Keratinocyte (primary cell): ENCODE measurements around the gene AHRR. TPM values are rescaled to one million over a fixed set of nuclear protein-coding genes. Genes with fewer than 3 reads are reported as not detected.

Experiments
- DNase-seq: peaks from one replicate; pipeline ENCODE4 v3.0.0-alpha.2; 2011; ENCODE audit warnings: low read depth, missing footprints, low spot score
- FAIRE-seq: peaks from 2 replicates; lab custom pipeline; 2011; peaks lifted over from hg19 to GRCh38; lab: Jason Lieb, UNC
- H2AFZ ChIP-seq: 2 replicates; pipeline ENCODE4 v1.6.0; 2012; ENCODE audit warnings: low read length, control low read depth, inconsistent platforms; ENCODE audit not compliant: control insufficient read depth
- H3K27ac ChIP-seq: 2 replicates; pipeline ENCODE4 v1.5.1; 2011; ENCODE audit warnings: low read length; ENCODE audit not compliant: control insufficient read depth, insufficient read depth
- H3K27me3 ChIP-seq: 3 replicates; pipeline ENCODE4 v1.6.0; 2011; ENCODE audit warnings: low read length; ENCODE audit not compliant: control insufficient read depth, insufficient read depth; ENCODE audit errors: extremely low read depth
- H3K36me3 ChIP-seq, 2 experiments: 2 replicates in 1 of 2; 3 replicates in 1 of 2; pipeline ENCODE4 v1.5.1; 2011; ENCODE audit warnings: low read length in 2 of 2, mild to moderate bottlenecking in 1 of 2; ENCODE audit not compliant: control insufficient read depth in 2 of 2, insufficient read depth in 2 of 2; ENCODE audit errors: extremely low read depth in 1 of 2
- H3K4me1 ChIP-seq: 3 replicates; pipeline ENCODE4 v1.5.1; 2011; ENCODE audit warnings: low read length; ENCODE audit not compliant: control insufficient read depth, insufficient read depth; ENCODE audit errors: extremely low read depth
- H3K4me2 ChIP-seq: 3 replicates; pipeline ENCODE4 v1.6.0; 2011; ENCODE audit warnings: low read depth, low read length; ENCODE audit not compliant: control insufficient read depth, insufficient read depth; ENCODE audit errors: extremely low read depth
- H3K4me3 ChIP-seq, 3 experiments: fragments of 200-600 bp in 1 of 3; sonication (generic) in 1 of 3; 2 replicates in 2 of 3; 3 replicates in 1 of 3; pipeline ENCODE4 v1.5.1; 2011 to 2016; ENCODE audit warnings: low read length in 3 of 3, mild to moderate bottlenecking in 3 of 3, control low read depth in 2 of 3, inconsistent platforms in 1 of 3, low read depth in 1 of 3, mixed read lengths in 1 of 3, mixed run types in 1 of 3, moderate library complexity in 1 of 3; ENCODE audit not compliant: control insufficient read depth in 2 of 3, insufficient read depth in 2 of 3; ENCODE audit errors: extremely low read depth in 1 of 3
- H3K79me2 ChIP-seq: 2 replicates; pipeline ENCODE4 v1.6.0; 2012; ENCODE audit warnings: low read length; ENCODE audit not compliant: control insufficient read depth, insufficient read depth
- H3K9ac ChIP-seq: 3 replicates; pipeline ENCODE4 v1.6.0; 2011; ENCODE audit warnings: low read length; ENCODE audit not compliant: control insufficient read depth, insufficient read depth; ENCODE audit errors: extremely low read depth
- H3K9me1 ChIP-seq: 3 replicates; pipeline ENCODE4 v1.6.0; 2011; ENCODE audit warnings: low read length; ENCODE audit not compliant: control insufficient read depth, insufficient read depth; ENCODE audit errors: extremely low read depth
- H3K9me3 ChIP-seq: 2 replicates; pipeline ENCODE4 v1.5.1; 2012; ENCODE audit warnings: low read depth, low read length; ENCODE audit not compliant: control insufficient read depth
- H4K20me1 ChIP-seq: 3 replicates; pipeline ENCODE4 v1.6.0; 2011; ENCODE audit warnings: low read length; ENCODE audit not compliant: control insufficient read depth, insufficient read depth; ENCODE audit errors: extremely low read depth
- CTCF ChIP-seq, 3 experiments: IDR thresholded peaks in 1 of 3; conservative IDR thresholded peaks in 1 of 3; optimal IDR thresholded peaks in 1 of 3; 2 replicates in 2 of 3; 3 replicates in 1 of 3; pipeline versions ENCODE3 to v1.5.1; 2011; ENCODE audit warnings: low read length in 3 of 3, mild to moderate bottlenecking in 3 of 3, moderate library complexity in 2 of 3, control low read depth in 1 of 3, inconsistent platforms in 1 of 3; ENCODE audit not compliant: insufficient read depth in 2 of 3; ENCODE audit errors: extremely low read depth in 1 of 3
- EZH2 ChIP-seq: IDR thresholded peaks from one replicate; pipeline ENCODE4 v1.6.1; 2012; ENCODE audit warnings: inconsistent platforms, mild to moderate bottlenecking, low read length, moderate library complexity
- dilution Hi-C: fragments of 300-500 bp; cut with MboI; formaldehyde crosslinking; loops from one replicate; pipeline ENCODE4 v1.7.0; 2020; ENCODE audit warnings: low sequenced_read_pairs; ENCODE audit not compliant: extremely low pct_ligation_motif_present
- polyA plus RNA-seq, 5 experiments: library from polyadenylated mRNA; depleted of rRNA in 3 of 5; stranded (reverse) in 3 of 5; stranded (forward) in 1 of 5; unstranded in 1 of 5; fragments of >200 nt; gene quantifications; 1 replicate in 1 of 5; 2 replicates in 3 of 5; 3 replicates in 1 of 5; pipeline versions ENCODE4 v1.2.1 to v1.2.3, GENCODE V29; 2011 to 2012; ENCODE audit warnings: missing spikeins in 2 of 5, low read depth in 1 of 5, low replicate concordance in 1 of 5

AHRR gene
- polyA plus RNA-seq, 1 donor (not counting 4 experiments of a cell fraction or from before 2014, with no cell fraction given), result 0.24 TPM

- dilution Hi-C loops, result no loop called here
- H3K9me1 ChIP-seq, result no peaks in the 10 kb centered on the region
- H3K36me3 ChIP-seq, result no peaks in the 10 kb centered on the region
- no peak overlapping the region for H3K4me3 ChIP-seq
- TF ChIP-seq CTCF (optimal IDR thresholded peaks at IDR 0.05 in 1 of 3, IDR thresholded peaks at IDR 0.05 in 1 of 3, conservative IDR thresholded peaks at IDR 0.05 in 1 of 3; ENCODE audit: extremely low read depth in 1 of 3, insufficient read depth in 2 of 3, low read length in 3 of 3) (no peak), EZH2 (no peak)
- no peaks in the 10 kb centered on the region for H3K79me2 ChIP-seq
- H3K9me3 ChIP-seq, result no peaks in the 10 kb centered on the region
- H3K27ac ChIP-seq, result no peak overlapping the region
- H3K4me2 ChIP-seq, result no peak overlapping the region
- no peak for FAIRE-seq
- H2AFZ ChIP-seq, result no peak overlapping the region
- H3K27me3 ChIP-seq, result peaks cover 16% of the 10 kb centered on the region
- H4K20me1 ChIP-seq, result no peaks in the 10 kb centered on the region
- peaks cover 2% of the 10 kb centered on the region for H3K4me1 ChIP-seq
- DNase-seq, result no peak
- no peak overlapping the region for H3K9ac ChIP-seq
Observed at GRCh38 chr5:389197-389821, 67.8 kb downstream of the AHRR start.

DNA sequence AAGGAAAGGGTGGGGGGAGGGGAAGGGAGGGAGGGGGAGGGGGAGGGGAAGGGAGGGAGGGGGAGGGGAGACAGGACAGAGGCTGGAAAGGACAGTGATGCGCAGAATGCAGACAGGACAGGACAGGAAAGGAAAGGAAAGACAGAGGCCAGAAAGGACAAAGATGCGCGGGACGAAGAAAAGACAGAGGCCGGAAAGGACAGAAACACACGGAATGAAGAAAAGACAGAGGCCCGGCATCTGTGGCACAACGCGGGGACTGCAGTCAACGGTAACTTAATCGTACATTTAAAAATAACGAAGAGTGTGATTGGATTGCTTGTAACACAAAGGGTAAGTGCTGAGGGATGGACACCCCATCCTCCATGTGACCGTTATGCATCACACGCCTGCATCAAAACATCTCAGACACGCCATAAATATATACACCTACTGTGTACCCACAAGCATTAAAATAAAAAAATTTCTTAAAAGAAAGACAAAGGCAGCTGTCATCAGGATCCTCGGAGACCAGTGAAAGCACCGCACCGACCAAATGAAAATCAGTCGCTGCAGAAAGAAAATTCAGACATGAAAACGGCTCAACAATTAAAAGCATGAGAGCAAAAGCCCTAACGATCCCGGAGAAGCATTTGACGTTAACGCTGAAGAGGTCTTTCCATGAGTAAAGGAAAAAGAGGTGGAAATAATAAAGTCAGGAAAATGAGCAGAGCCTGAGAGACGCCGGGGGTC, 68.5 kb downstream of the AHRR start:
- H3K4me1 ChIP-seq, result peaks cover 2% of the 10 kb centered on the region
- H3K9ac ChIP-seq, result no peak overlapping the region
- H2AFZ ChIP-seq, result no peak overlapping the region
- no peak overlapping the region for H3K4me2 ChIP-seq
- FAIRE-seq (no peak), DNase-seq (no peak)
- H3K27me3 ChIP-seq, result peaks cover 16% of the 10 kb centered on the region
- H3K9me3 ChIP-seq, result no peaks in the 10 kb centered on the region
- no peak overlapping the region for H3K4me3 ChIP-seq
- no peaks in the 10 kb centered on the region for H4K20me1 ChIP-seq
- no peaks in the 10 kb centered on the region for H3K36me3 ChIP-seq
- dilution Hi-C loops, result no loop called here
- no peaks in the 10 kb centered on the region for H3K79me2 ChIP-seq
- TF ChIP-seq CTCF (optimal IDR thresholded peaks at IDR 0.05 in 1 of 3, IDR thresholded peaks at IDR 0.05 in 1 of 3, conservative IDR thresholded peaks at IDR 0.05 in 1 of 3; ENCODE audit: extremely low read depth in 1 of 3, insufficient read depth in 2 of 3, low read length in 3 of 3) (no peak), EZH2 (no peak)
- H3K9me1 ChIP-seq, result no peaks in the 10 kb centered on the region
- H3K27ac ChIP-seq, result no peak overlapping the region
